UCSD-AML1 (cell line): ENCODE results near the gene PLCB3.
A peak's percentile ranks its signal among the peaks of the same experiment; 100 is the strongest.
"Not testable (repeated sequence)": the region's sequence is repeated elsewhere in the genome, so short reads cannot be mapped to it uniquely, and the experiment has no call there.

Experiments used
- DNase-seq: peaks from one replicate; lab custom pipeline; 2025; ENCODE audit not compliant: unreplicated experiment; lab: John Stamatoyannopoulos, UW

Gene PLCB3

DNA sequence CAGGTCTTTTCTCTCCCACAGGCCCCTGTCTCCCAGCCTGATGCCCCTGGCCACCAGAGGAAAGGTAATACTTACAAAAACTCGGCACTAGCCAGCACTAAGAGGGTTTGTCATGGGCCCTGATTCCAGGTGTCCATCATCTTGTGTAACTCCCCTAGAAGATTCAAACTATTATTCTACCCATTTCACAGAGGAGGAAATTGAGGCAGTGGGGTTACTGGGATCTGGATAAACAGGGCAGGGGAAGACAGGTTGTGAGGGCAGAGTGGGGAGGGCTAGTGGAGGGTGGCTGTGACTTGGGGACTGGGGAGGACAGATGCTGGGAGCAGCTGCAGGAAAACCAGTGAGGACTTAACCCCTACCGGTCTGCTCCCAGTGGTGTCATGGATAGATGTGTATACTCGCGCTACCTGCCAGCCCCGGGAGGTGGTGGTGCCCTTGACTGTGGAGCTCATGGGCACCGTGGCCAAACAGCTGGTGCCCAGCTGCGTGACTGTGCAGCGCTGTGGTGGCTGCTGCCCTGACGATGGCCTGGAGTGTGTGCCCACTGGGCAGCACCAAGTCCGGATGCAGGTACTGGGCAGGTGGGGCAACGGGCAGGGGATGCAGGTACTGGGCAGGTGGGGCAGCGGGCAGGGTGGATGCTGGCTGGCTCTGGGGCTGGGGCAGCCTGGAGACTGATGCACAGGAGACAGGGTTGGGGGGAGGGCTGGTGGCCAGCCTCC, 15.7 kb upstream of the PLCB3 start:
- no peak for DNase-seq

DNA sequence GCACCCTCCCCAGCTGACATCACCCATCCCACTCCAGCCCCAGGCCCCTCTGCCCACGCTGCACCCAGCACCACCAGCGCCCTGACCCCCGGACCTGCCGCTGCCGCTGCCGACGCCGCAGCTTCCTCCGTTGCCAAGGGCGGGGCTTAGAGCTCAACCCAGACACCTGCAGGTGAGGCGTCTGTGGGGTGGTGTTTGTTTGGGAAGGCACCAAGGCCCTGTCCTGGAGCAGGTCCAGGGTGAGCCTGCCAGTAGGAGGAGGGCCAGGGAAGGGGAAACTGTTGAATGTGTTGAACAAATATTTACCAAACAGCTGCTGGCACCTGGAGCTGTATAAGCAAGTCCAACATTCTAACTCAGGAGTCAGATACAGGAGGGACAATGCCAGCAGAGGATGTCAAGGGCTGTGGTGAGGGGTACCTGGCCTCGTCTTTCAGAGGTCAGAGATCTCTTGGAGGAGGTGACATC, 13.8 kb upstream of the PLCB3 start:
- DNase-seq: no peak

DNA sequence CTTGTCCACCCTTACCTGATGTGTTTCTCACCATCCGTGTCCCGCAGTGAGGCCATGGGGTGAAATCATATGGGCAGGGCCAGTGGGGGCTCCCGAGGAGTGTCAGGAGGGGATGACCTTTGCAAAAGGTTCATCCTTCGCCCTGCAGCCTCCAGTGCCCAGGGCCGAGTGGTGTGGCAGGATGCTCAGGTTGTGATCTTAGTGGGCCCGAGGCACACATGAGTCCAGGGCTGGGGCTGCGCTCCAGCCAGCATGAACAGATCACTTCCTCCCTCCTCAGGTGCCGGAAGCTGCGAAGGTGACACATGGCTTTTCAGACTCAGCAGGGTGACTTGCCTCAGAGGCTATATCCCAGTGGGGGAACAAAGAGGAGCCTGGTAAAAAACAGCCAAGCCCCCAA, 13.3 kb upstream of the PLCB3 start:
- no peak for DNase-seq

DNA sequence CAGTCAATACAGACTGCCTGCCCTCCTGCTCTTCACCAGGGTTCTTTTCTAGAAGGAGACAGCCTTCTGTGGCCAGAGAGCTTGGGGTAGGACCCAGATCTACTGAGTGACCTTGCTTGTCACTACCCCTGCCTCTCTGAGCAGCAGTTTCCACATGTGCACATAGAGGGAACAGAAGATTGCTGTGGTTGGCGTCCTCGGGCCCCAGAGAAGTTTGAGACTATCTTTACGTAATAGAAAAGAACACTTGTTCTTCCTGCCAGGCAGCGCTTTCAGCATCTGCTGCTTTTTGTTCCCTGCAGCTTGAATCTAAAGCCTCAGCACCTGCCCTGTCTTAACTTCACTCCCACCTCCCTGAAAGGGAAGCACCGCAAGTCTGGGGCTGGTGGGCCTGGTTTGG, 12.3 kb upstream of the PLCB3 start:
- no peak for DNase-seq

DNA sequence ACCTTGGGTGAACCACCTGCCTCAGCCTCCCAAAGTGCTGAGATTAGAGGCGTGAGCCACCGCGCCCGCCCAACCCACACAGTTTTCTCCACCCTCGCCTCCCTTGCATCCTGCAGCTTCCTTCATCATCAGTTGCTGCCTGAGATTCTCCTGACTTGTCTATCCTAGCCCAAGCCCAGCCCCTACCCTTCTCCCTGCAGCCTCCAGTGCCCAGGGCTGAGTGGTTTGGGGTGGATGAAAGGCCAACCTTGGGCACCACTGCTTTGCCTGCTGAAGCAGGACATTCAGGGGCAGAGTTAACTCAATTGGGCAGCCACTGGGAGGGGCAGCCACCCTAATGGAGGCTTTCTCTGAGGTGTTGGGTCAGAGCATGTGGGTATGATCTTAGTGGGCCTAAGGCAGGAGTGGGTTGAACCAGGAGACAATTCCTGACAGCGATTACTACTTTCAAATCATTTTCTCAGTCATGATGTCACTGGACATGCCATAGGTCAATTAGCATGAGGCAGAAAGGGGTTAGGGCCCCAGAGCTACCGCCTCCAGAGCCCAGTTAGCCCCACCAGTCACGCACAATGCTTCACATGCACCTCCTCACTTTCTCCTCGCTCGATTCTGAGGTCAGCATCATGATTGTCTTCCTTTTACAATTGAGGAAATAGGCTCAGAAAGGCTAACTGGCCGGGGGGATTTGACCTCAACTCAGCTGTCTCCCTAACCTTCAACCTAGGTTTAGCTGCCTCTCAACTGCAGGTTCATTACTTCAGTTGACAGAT, 11.5 kb upstream of the PLCB3 start:
- peak; percentile 43 for DNase-seq

DNA sequence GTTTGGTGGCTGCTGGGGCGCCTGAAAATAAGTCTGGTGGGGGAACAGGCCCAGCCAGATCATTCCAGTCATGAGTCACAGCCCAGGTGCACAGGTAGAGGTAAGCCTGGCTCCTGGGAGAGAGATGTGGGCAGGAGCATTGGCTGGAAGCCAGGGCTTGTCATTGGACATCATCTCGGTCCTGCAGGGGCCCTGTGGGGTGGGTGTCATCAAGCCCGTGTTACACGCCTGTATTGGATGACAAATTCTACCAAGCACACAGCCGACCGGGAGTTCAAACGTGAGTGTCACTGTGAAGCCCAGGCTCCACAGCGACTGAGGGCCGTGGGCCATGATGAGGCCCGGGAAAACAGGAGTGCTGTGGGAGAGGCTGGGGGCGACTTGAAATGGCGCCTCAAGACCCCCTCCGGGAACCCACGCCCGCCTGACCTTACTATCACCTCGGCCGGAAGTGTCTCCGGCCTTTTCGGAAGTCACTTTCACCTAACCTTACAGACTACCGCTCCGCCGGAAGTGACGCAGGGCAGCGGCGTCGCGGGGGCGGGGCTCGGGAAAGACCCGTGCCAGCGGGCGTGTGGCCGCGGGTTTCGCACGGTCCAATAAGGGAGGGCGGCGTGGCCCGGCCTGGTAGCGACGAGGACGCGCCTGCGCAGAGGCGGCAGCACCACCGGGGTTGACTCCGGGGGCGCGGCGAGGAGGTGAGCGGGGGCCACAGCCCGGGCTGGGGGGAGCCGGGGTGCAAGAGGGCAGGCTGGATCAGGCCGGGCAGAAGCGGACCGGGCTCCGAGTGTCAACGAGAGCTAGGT, 10.7 kb upstream of the PLCB3 start, which contains the start of gene FKBP2:
Gene FKBP2, plus strand, starts transcription at position 661 of the 806 bp plus-strand sequence. CDS start 1,293 bp downstream, outside the sequence.
- DNase-seq: peak; percentile 98

DNA sequence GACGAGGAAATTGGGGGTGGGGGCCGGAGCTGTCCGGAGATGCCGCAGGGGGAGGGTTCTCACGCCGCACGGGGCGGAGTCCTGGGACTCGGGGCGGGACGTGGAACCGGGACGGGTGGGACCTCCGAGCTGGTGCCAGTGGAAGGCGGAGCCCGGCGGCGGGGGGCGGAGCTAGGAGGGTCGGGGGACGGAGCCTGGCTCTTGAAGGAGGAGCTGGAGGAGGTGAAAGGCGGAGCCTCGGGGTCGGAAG, 10.2 kb upstream of the PLCB3 start:
- peak; percentile 100 for DNase-seq

DNA sequence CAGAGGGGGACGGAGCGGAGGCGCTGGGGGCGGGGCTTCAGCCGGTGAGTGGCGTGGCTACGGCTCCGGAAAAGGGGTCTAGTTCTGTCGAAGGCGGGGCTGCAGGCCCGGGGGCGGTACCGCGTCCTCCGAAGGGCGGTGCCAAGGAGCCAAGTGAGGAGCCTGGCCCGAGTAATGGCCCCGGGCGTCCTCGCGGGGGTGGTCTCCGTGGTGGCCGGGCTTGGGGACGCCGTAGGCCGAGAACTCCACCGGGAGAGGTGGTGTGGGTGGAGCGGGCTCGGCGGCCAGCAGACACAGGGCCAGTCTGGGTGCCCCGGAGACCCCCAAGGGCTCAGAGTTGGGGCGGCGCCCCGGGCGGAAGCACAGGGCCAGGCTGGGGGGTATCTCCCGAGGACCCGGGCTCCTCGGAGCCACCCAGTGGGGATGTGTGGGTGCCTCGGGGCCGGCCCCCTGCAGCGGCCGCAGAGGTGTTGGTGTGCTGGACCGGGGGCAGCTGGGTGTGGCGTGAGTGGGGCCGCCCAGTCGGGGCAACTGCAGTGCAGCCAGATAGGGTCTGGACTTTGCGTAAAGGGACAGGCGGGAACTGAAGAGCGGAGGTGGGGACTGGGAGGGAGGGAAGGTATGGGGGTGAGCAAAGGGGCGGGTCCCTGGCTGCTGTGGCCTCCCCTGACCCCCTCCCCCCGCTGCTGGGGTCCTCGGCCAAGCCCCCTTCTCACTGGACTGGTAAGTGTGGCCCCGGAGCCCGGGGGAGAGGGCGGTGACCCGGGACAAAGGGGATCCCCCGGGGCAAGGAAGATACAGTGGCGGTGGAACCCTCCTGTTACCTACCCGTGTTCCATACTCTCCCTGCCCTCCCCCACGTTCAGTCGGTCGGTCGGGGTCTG, 9.6 kb upstream of the PLCB3 start:
- DNase-seq: peak; percentile 59

DNA sequence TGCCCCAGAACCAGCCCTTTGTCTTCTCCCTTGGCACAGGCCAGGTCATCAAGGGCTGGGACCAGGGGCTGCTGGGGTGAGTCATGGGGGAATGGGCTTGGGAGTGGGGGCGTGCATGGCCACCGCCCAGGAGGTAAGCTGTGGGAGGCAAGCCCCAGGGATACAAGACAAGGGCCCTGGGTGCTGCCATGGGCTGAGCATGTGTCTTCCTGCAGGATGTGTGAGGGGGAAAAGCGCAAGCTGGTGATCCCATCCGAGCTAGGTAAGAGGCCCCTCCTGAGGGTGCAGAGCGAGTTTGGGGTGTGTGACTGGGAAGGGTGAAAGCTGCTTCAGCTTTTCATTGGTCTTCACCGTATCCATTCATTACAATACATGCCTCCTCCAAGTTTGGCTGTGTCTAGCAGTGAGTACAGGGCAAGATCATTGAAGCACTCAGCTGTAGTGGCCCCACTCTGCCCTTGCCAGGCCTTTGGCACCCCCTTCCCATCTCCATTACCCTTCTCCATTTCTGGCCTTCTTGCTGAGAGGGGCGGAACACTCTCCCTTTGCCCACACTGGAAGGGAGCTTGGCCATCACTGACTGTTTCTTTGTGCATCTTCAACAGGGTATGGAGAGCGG, 8.0 kb upstream of the PLCB3 start:
- DNase-seq: no peak

DNA sequence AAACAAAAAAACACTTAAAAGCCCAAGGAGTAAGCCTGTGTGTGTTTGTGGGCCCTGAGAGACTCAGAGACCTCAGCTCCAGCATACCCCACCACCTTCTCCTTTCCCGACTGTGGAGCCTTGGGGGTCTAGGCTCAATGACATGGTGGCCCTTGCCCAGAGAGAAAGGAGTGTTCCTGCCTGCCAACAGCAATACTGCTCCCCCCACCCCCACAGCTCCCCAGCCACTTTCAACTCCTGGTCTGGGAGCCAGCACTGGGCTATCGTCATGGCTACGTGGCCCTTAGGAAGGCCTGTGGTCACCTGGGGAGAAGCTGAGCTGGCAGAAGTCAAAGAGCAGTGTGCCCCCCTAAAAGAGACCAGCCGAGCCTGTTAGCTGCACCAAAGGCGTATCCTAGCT, 7.2 kb upstream of the PLCB3 start:
- DNase-seq: no peak

DNA sequence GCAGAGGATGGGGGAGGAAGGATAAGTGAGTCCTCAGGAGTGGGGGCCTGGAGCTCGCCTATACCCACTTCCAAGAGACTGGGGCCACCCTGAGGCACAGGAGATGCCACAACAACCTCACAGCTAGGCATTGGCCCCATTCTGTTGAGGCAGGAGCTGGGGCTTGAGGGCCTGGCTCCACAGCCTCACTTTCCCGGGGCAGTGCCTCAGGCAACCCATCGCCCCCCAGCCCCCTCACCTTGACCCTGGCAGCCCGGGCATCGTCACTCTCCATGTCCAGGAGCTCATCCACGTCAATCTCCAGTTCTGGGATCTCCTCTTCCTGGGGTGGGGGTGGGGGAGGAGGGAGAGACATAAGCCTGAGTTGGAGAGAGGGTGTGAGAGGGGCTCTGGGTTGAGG, 6.4 kb upstream of the PLCB3 start:
- no peak for DNase-seq

DNA sequence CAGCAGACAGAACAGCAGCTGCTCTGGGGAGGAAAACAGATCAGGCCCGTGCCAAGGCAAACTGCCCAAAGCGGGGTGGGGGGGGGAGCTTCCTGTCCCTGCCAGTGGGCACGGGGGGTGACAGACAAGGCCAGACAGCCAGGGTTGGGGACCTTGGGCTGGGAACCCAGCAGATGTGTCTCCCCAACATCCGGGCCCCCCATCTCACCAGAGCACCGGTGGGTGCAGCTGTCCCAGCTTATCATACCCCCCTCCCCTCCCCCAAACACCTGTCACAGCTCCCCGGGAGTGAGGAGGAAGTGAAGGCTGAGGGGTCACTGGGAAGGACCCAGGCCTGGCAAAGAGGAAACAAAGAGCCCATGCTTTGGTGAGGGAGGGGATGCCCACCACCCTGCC, 5.9 kb upstream of the PLCB3 start:
- no peak for DNase-seq

DNA sequence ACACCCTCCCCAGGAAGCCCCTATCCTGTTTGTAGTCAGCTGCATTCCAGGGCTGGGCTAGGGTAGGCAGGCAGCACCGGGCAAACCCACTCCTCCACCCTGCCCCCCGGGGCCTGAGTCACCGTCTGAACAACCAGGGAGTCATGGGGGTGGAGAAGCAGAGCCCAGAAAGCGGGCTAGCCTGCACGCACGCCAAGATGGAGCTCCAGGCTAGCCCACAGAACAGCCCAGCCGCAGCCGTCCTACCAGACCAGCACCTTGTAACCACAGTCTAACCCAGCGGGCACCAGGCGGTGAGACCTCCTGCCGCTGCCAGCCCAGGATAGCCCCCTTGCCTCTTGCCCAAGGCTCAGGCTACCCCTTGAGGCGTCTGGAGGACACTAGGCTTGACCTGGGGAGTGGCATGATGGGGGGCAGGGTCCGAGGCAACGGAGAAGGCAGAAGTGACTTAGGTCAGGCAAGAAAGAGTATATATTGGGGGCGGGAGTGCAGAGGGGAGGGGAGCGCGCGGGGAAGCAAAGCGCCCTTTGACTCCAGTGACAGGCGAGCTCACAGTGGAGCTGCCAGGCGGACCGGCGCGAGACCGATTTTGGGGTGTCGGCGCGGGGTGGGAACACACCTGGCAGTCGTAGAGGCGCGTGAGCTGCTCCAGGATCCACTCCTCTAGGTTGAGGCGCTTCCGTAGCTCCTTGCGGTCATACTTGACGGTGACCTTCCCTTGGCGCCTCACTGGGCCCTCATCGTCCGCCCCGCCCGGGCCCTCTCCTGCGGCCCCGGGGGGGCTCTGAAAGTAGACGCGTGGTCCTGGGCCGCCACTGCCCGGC, 5.3 kb upstream of the PLCB3 start:
- peak; percentile 59 for DNase-seq

DNA sequence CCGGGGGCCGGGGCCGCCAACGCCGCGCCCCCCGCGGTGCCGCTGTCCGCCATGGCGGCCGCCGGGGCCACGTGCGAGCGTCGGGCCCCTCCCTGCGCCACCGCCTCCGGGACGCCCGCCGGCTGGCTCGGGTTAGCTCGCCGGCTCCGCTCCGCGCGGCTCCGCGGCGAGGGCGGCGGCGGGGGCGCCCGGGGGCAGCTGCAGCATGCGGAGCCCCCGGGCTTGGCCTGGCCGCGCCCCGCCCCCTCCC, 4.8 kb upstream of the PLCB3 start:
- not testable (repeated sequence) for DNase-seq

DNA sequence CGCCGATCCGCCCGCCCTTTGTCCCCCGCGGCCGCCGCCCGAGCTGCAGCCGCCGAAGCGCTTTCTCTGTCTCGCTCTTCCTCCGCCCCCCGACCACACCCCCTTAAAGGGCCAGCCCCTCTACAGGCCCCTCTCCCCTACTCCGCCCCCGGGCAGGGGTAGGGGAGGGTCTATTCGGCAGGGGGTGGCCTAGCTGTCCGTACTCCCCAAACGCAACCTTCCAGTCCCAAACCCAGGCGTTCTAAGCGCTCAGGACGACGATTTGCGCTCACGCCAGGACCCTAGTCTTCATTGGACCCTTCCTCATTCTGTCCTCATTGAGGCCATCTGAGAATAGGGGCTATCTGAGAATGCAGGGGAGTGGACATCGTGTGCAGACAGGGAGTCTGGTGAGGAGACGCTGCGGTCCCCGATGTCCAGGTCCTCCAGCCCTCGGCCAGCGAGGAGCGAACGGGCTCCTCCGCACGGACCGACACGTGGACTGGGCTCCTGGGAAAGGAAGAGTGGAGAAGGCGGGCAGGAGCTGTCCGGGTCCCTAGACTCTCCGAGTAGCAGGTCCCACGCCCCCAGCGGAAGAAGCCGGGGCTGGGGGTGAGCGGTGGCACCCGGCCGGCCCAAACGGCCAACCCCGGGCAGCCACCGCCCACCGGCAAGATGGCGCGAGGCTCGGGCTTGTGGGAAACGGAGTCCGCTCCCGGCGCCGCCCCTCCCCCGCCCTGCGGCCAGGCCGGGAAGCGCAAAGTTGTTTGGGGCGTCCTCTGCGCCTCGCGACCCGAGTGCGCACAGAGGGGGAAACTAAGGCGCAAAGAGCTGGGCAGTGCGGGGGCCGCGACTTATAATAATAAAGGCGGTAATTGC, 4.2 kb upstream of the PLCB3 start, which contains the start of gene PPP1R14B:
Gene PPP1R14B, minus strand, starts transcription at position 73 of the 858 bp plus-strand sequence. CDS start 270 bp downstream, outside the sequence.
- peak; percentile 88 for DNase-seq

DNA sequence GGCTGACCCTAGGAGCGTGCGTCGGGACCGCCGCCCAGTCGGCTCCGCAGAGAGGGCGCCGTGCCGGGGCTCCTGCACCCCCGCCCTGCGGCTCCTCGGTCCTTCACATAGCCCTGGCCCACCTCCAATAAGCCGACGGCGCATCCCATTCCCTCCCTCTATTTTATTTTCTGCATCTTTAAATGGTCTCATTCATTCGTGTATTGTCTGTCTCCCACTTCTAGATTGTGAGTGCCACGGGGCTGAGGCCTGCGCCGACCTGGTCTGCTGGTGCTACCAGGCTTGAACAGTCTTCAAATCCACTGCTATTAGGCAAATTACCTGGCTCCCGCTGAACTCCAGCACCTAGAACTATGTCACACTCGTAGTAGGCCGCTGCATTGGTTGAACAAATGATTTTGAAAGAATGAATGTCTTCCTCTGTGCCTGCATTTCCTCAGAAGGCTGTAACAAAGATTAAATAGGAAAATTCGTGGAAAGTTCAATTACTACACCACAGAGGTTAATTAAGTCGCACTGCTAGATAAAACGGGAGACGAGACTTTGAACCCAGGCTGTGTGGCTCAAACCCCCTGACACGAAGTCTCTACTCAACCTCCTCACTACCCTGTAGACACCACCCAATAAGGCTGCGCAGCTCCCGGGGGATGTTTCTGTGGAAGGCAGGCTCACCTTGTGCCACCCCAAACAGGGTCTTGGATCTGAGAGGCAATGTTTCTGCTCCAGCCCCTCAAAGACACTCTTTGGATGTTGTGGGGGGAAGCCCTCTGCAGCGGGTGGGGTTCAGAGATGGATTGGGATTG, 3.4 kb upstream of the PLCB3 start:
- no peak for DNase-seq

DNA sequence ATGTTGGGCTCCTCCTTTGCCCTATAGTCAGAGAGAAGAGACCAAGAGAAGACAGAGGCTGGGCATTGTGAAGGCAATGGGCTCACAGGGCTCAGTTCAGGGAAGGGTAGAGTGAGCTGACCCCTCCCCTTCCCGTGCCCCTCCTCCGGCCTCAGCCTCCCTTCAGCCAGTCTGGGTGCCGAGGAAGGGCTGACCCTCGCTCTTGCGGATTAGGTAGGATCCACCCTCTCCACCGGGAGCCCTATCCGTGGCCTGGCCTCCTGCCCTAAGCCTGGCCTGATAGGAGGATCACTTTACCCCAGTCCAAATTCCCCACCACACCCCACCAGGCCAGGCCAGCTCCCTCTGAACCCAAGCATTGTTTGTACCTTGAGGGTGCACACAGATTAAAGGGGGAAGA, 2.8 kb upstream of the PLCB3 start:
- no peak for DNase-seq

DNA sequence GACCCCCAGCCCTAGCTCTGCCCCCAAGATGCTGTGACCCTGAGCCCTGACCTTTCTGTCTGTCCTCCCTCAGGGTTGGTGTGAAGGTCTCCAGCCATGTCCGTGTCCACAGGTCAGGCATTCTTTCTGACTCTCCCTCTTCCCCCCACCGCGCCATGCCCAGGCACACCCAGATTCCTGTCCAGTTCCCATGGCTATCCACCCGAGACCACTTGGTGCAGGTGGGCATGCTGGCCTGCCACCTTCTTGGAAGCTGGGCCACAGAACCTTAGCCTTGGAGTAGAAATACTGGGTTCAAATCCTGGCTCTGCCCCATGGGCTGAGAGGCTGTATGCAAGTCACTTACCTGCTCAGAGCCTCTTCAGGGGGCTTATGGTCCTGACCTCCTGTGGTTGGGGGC, 2.3 kb upstream of the PLCB3 start:
- DNase-seq: no peak
